Amniotic stem cell (primary cell): ENCODE data around the gene CENPVL1.
"Not testable (repeated sequence)": the region's sequence is repeated elsewhere in the genome, so short reads cannot be mapped to it uniquely, and the experiment has no call there.

ENCODE experiments used
- DNase-seq: peaks from one replicate; lab custom pipeline; 2025; lab: John Stamatoyannopoulos, UW

The CENPVL1 gene

GRCh38 chrX:51710277-51711164 is at the start of gene CENPVL1:
CENPVL1 (plus strand) TSS chrX:51710512; CDS start chrX:51710512, 0 bp downstream.
- DNase-seq: not testable (repeated sequence)

DNA sequence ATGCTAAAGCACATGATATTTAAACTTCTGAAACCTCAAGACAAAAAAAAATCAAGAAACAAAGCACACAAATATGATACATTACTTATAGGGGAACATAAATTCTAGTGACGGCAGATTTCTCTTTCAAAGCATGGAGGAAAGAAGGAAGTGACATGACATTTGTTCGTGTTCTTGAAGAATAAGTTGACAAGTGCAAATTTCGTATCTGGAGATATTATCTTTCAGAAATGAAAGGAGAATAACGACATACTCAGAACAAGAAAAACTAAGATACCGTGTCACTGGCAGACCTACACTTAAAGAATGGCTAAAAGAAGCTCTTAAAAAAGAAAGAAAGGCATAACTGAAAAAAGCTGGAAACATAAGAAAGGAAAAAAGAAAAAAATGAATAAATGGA is 44.3 kb upstream of the CENPVL1 start:
- DNase-seq: no peak

DNA sequence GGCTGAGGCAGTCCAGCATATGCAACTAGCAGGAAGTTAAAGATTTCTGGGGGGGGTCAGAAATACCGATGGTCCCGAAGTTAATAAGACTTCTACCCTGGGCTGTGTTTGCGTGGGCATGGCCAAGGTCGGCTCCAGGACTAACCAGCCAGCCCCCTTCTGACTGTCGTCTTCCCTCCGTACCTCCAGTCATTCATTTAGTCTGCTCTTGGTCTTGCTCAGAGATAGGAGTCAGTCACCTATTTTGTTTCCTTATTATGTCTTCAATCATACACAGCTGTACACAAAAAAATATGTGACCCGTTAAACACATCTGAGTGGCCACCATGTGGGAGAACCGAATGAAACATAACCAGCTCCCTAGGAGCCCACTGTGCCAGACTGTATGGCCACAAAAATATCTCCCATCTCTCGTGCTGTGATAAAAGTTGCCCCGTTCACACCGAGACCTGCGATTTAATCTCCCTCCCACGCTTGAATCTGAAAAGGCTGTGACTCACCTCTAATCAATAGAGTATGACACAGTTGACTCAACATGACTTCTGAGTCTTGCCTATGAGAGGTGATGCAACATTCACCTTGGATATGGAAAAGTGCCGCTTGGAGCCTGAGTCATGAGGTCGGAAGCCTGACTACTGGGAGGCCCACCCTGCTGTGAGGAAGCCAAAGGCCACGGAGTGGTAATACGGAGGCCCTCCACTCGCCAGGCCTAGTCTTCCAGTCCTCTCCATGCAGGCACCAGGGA is 30.5 kb upstream of the CENPVL1 start:
- not testable (repeated sequence) for DNase-seq

DNA sequence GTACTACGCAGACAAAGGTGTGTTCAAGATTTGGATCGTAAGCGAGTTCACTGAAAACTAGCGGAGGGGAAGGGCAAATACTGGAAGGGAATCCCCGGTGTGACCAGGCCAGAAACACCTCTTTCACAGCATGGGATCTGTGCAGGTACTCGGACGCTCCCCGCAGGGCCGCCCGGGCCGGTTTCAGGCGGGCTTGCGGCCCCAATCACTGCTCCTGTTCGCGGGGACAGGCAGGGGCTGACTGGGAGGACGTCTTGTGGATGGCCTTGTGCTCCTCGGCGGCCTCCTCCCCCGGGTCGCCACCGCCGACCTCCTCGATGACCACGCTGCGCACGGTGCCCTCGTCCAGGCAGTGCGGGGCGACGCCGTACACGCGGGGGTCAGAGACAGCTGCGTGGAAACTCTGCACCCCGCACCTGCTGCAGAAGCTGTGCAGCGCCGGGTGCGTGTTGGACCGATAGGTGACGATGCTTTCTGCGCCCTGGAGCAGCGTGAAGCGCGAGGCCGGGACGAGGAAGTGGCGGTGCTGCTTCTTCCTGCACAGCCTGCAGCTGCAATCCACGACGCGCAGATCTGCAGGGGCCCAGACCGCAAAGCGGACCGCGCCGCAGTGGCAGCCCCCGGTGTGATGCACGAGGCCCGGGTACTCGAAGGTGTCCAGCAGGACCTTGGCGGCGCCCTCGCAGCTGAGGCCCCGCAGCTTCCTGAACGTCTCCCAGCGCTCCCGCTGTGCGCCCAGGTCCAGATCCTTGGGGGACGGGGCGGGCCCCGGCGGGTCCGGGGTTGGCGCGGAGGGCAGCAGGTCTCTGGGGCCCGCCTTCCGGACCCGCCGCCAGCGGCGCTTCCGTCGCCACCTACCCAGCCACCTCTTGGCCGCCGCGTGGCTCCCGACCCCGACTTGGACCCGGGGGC is 28.2 kb upstream of the CENPVL1 start:
- not testable (repeated sequence) for DNase-seq

GRCh38 chrX:51682720-51683062 is 27.6 kb upstream of the CENPVL1 start, which contains the start of gene CENPVL2:
CENPVL2 (minus strand) TSS chrX:51682831; CDS start chrX:51682831, 0 bp downstream.
- not testable (repeated sequence) for DNase-seq

DNA sequence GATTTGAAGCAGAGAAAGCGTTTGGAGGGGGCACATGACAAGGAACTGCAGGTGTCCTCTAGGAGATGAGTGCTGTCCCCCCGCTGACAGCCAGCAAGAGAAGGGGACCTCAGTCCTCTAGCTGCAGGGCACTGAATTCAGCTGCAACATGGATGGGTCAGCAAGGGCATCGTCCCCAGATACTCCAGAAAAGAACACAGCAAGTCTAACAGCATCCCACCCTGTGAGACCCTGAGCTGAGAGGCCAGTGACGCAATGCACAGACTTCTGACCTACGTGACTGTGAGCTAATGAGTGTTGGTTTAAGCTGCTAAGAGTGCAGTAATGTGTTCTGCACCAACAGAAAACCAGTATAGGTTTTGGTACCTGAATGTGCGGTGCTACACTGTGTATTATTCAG is 16.1 kb upstream of the CENPVL1 start:
- DNase-seq: no peak

GRCh38 chrX:51697397-51697796 is 12.9 kb upstream of the CENPVL1 start:
- DNase-seq: no peak

DNA sequence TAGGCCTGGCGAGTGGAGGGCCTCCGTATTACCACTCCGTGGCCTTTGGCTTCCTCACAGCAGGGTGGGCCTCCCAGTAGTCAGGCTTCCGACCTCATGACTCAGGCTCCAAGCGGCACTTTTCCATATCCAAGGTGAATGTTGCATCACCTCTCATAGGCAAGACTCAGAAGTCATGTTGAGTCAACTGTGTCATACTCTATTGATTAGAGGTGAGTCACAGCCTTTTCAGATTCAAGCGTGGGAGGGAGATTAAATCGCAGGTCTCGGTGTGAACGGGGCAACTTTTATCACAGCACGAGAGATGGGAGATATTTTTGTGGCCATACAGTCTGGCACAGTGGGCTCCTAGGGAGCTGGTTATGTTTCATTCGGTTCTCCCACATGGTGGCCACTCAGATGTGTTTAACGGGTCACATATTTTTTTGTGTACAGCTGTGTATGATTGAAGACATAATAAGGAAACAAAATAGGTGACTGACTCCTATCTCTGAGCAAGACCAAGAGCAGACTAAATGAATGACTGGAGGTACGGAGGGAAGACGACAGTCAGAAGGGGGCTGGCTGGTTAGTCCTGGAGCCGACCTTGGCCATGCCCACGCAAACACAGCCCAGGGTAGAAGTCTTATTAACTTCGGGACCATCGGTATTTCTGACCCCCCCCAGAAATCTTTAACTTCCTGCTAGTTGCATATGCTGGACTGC is 2.8 kb downstream of the CENPVL1 start:
- DNase-seq: not testable (repeated sequence)

- DNase-seq: no peak
Measured at GRCh38 chrX:51728202-51728601, 17.9 kb downstream of the CENPVL1 start.

GRCh38 chrX:51737091-51737490 is 26.8 kb downstream of the CENPVL1 start:
- no peak for DNase-seq

GRCh38 chrX:51742586-51742985 is 32.3 kb downstream of the CENPVL1 start:
- no peak for DNase-seq

DNA sequence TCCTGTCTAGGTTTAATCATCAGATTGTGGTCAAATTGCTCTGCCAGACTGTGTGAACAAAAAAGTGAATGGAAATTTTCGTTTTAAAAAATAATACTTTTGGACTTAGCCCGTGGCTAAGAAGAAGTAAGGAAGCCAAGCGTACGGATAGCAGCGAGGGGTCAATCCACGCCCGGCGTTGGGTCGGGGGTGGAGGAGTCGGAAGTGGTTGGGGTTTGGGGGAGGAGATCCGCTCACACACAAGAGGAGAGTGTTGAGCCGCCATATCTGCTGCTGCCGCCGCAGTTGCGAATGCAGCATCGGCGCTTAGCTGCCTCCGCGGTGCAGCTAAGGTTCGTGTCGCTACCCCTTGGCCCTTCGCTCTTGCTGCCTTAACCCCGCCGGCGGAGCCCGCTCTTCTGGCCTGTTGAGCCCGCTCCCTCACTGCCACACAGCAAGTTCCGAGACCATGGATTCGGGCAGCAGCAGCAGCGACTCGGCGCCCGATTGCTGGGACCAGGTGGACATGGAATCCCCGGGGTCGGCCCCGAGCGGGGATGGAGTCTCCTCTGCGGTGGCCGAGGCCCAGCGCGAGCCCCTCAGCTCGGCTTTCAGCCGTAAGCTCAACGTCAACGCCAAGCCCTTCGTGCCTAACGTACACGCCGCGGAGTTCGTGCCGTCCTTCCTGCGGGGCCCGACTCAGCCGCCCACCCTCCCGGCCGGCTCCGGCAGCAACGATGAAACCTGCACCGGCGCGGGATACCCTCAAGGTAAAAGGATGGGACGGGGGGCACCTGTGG is 33.1 kb downstream of the CENPVL1 start, which contains the start of gene GSPT2:
TSS of gene GSPT2 (plus strand) at position 264 of the 779 bp plus-strand sequence. CDS start at position 449, 185 bp downstream.
- DNase-seq: peak; percentile 9

GRCh38 chrX:51747671-51748070 is 37.4 kb downstream of the CENPVL1 start:
- no peak for DNase-seq

DNA sequence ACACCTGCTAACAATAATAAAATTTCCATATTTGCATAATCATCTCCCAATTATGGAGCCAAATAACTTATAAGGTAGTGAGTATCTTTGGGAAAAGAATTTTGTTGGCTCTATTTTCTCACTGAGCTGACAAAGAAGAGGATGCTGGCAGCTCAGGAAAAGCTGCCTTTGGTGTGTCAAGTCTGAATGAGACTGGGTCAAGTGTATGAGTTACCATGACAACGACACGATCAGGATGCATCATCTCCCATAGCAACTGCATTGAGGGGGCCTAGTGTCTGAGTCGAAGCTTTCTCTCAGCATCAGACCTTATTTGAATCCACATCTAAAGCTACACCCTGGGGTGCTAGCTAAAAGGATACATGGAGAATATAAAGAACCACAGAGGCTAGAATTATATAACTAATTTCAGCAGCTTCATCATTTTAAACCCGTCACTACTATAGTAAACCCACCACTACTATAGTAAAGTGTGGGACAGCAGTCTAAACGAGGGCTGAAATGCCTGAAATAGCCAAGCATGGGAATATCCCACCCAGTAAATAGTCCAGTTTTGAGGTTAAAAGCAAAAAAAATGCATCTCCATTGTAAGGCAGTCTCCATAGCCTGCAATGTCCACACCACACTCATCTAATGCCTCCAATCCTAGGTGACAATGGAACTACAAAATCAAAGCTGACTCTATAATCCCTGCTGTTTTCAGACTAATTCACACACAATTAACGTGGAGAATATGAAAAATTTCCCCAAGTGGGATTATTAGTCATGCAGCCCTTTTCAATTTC is 48.9 kb downstream of the CENPVL1 start:
- no peak for DNase-seq

DNA sequence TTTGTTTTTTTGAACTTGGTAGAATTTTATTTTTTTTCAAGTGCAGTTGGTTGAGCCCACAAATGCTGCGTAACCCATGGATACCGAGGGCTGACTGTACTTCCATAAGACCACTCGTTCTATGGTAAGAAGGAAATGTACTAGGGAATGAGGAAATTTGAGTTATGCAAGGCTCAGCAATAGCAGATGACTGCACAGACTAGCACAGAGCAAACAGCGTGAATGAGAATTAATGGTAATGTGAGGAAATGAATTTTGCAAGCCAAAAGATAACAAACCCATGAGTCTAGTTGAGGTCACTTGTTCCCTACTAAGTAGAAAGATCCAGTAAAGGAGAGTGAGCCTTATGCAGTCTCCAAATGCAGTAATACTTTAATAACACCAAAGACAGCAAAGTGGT is 50.3 kb downstream of the CENPVL1 start:
- DNase-seq: no peak
